Raji (cell line): ENCODE measurements around the gene MAP6D1.

Source experiments
- POLR2A ChIP-seq: IDR thresholded peaks from 2 replicates; pipeline ENCODE4 v1.6.1; 2011; ENCODE audit warnings: low read depth, low read length, control low read depth; ENCODE audit not compliant: insufficient read depth

MAP6D1 gene

GRCh38 chr3:183812761-183813445 lies 12.5 kb downstream of the MAP6D1 start:
- TF ChIP-seq POLR2A, result no peak

- no peak for TF ChIP-seq POLR2A
Observed at GRCh38 chr3:183811638-183812037, 13.7 kb downstream of the MAP6D1 start.

- no peak for TF ChIP-seq POLR2A
Observed at GRCh38 chr3:183810643-183811594, 14.5 kb downstream of the MAP6D1 start.

GRCh38 chr3:183809270-183809669 lies 16.1 kb downstream of the MAP6D1 start:
- TF ChIP-seq POLR2A, result no peak

DNA sequence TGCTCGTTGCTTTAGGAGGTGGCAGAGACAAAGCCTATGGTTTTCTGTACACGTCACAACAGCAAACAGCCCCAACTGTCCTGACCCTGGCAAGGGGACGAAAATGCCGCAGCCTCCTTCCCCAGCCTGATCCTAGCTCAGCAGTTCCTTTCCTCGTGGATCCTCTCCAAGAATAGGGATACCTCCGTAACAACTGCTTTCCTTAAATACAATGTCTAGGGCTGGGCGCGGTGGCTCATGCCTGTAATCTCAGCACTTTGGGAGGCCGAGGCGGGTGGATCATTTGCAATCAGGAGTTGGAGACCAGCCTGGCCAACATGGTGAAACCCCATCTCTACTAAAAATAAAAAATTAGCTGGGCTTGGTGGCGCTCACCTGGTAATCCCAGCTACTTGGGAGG lies 17.0 kb downstream of the MAP6D1 start:
- no peak for TF ChIP-seq POLR2A

DNA sequence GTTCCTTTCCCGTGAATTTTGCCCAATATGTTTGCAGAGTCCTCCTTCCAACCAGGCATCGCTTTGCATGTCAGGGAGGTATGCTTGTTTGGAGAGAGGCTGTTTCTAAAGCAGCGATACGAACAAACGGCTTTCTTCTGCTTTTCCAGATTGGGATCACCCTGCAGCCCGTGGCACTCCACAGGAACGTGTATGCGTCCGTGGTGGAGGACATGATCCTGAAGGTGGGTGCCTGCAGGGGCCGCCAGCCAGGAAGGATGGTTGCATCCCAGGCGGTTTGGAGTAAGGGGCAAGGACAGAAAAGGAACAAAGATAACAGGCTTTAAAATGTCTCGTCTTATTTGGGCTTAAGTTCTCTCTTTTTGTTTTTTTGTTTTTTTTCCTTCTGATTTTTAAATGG lies 17.5 kb downstream of the MAP6D1 start:
- no peak for TF ChIP-seq POLR2A

GRCh38 chr3:183807209-183807728 lies 18.1 kb downstream of the MAP6D1 start:
- no peak for TF ChIP-seq POLR2A

- no peak for TF ChIP-seq POLR2A
Observed at GRCh38 chr3:183802989-183803388, 22.4 kb downstream of the MAP6D1 start.

DNA sequence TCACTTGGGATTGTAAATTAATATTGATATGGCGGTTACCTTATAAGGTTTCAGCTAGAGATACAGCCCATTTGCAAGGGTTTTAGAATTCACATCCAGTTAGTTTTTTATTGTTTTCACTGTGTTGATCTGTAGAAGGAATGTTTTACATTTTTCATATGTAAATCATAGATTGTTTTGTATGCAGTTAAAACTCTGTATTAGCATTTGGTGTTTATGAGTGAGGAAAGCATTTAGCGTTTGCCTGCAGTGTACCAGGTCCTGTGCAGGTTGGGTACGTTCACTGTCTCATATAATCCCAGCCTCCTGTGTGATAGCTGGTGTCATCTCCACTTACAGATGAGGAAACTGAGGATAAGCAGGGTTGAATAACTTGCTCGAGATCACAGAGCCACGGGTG lies 23.8 kb downstream of the MAP6D1 start:
- no peak for TF ChIP-seq POLR2A

- TF ChIP-seq POLR2A, result no peak
Observed at GRCh38 chr3:183800243-183800863, 25.0 kb downstream of the MAP6D1 start.

DNA sequence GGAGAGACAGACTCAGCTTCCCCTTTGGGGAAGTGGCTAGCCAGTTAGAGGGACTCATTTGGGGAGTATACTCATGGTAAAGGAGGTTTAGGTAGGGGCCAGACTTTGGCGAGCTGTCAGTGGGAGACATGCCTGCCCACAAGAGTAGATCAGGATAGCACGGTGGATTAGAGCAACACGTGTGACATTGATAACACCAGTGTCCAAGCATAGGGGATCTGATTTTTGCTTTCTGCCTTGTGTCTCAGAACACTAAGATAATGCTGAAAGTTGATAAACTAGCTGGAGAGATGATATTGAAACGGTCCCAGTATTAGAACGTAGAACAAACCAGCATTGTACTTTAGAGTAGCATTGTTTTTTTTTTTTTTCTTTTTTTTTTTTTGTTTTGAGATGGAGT lies 25.9 kb downstream of the MAP6D1 start:
- TF ChIP-seq POLR2A, result no peak

DNA sequence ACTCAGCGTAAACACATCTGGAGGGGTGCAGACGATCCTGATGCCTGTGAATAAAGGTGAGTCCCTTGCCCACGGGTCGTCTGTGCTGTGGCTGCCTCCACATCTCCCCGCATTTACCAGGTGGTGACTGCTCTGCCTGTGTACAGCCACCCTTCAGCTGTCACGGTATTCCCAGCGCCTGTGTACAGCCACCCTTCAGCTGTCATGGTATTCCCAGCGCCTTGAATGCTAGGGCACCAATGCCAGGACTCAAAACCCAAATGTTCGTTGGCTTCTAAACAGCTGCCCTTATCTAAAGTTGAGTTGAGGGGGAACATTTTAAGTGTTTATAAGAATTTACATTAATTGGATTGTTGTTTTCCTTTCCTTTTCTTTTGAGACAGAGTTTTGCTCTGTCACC lies 27.4 kb downstream of the MAP6D1 start:
- TF ChIP-seq POLR2A, result no peak

GRCh38 chr3:183796372-183796771 lies 29.0 kb downstream of the MAP6D1 start:
- TF ChIP-seq POLR2A, result no peak

GRCh38 chr3:183794452-183794851 lies 30.9 kb downstream of the MAP6D1 start:
- no peak for TF ChIP-seq POLR2A

DNA sequence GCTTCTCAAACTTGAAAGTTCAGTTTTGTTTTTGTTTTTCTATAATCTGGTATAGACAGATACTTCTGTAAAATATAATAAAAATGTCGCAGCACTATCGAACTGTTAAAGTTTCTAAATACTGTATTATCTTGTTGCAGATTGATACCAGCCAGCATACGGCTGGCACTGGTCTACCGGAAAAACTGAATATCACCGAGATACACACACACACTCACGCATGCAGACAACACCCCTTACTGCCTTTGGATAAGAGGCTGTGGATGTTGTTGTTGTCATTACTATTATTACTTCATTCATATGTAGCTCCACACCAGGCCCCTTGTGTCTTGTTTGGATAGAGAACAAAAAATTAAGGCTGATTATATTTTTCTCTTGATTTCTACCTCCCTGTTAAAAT lies 32.4 kb downstream of the MAP6D1 start:
- no peak for TF ChIP-seq POLR2A
